DMS79 treated with DMSO at 0.1 percent for 48 hours (cell line): Measurements from ENCODE around the gene KDM4F.
A peak's percentile ranks its signal among the peaks of the same experiment; 100 is the strongest.
"Not testable (repeated sequence)": the region's sequence is repeated elsewhere in the genome, so short reads cannot be mapped to it uniquely, and the experiment has no call there.

Source experiments
- DNase-seq: peaks from one replicate; lab custom pipeline; 2025; lab: John Stamatoyannopoulos, UW

KDM4F gene

GRCh38 chr11:95049122-95049521, at the start of gene KDM4F:
Gene KDM4F, plus strand, starts transcription at chr11:95049422.
- DNase-seq, result not testable (repeated sequence)

GRCh38 chr11:95003716-95004115, 45.5 kb upstream of the KDM4F start:
- no peak for DNase-seq

- DNase-seq, result no peak
These were observed 43.6 kb upstream of the KDM4F start for GRCh38 chr11:95005642-95006041.

GRCh38 chr11:95011376-95011775, 37.8 kb upstream of the KDM4F start:
- DNase-seq, result no peak

- DNase-seq, result no peak
These were observed 34.9 kb upstream of the KDM4F start for GRCh38 chr11:95014184-95014821.

GRCh38 chr11:95016139-95016538, 33.1 kb upstream of the KDM4F start:
- DNase-seq, result no peak

GRCh38 chr11:95021468-95021867, 27.8 kb upstream of the KDM4F start:
- DNase-seq, result not testable (repeated sequence)

- DNase-seq, result no peak
These were observed 24.3 kb upstream of the KDM4F start, which contains the start of gene KDM4E for GRCh38 chr11:95024958-95025357. Gene KDM4E, plus strand, starts transcription at chr11:95025258. Its CDS starts 300 bp downstream, at chr11:95025558.

- DNase-seq, result not testable (repeated sequence)
These were observed 23.6 kb upstream of the KDM4F start for GRCh38 chr11:95025594-95025993.

- no peak for DNase-seq
These were observed 20.9 kb upstream of the KDM4F start for GRCh38 chr11:95028357-95028756.

GRCh38 chr11:95033051-95033450, 16.2 kb upstream of the KDM4F start:
- DNase-seq, result no peak

GRCh38 chr11:95035316-95035715, 13.9 kb upstream of the KDM4F start:
- peak; percentile 75 for DNase-seq

- DNase-seq, result not testable (repeated sequence)
These were observed 11.7 kb upstream of the KDM4F start for GRCh38 chr11:95037356-95038035.

- DNase-seq, result no peak
These were observed 7.0 kb upstream of the KDM4F start for GRCh38 chr11:95042239-95042638.

GRCh38 chr11:95042906-95043305, 6.3 kb upstream of the KDM4F start:
- DNase-seq, result no peak

- DNase-seq, result no peak
These were observed 5.2 kb upstream of the KDM4F start for GRCh38 chr11:95044010-95044409.

- no peak for DNase-seq
These were observed 3.4 kb upstream of the KDM4F start for GRCh38 chr11:95045812-95046211.

- no peak for DNase-seq
These were observed 1.5 kb downstream of the KDM4F start for GRCh38 chr11:95050595-95051202.

GRCh38 chr11:95054356-95054755, 5.1 kb downstream of the KDM4F start:
- DNase-seq, result no peak

GRCh38 chr11:95055283-95055897, 6.2 kb downstream of the KDM4F start:
- DNase-seq, result no peak

GRCh38 chr11:95057959-95058358, 8.7 kb downstream of the KDM4F start:
- no peak for DNase-seq

- DNase-seq, result no peak
These were observed 9.4 kb downstream of the KDM4F start for GRCh38 chr11:95058621-95059020.

GRCh38 chr11:95059046-95059445, 9.8 kb downstream of the KDM4F start:
- DNase-seq, result no peak
